ENCODE data around the gene SAMD3.
"Not testable (repeated sequence)": the region's sequence is repeated elsewhere in the genome, so short reads cannot be mapped to it uniquely, and the experiment has no call there.

The SAMD3 gene

DNA sequence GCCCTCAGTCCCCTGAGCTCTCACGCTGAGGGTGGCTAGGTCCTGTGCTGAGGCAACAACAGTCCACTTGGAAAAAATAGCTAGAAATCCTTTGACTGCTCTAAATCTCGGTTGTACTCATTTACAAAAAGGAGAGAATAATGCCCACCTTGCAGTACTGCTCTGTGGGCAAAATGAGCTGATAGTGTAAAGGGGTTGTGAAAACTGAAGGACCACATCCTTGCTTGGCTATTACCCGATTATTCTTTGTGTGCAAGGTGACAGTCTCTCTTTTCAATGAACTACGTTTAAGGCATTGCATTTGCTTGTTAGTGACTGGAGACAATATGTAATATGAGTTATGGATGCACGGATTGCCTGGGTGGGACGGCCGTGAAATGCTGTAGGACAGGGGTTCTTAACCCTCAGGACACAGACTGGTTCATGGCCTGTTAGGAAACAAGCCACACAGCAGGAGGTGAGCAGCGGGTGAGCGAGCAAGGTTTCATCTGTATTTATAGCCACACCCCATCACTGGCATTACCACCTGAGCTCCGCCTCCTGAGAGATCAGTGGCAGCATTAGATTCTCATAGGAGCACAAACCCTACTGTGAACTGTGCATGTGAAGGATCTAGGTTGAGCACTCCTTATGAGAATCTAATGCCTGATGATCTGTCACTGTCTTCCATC, 14.6 kb downstream of the SAMD3 start:
- no peak for DNase-seq (ENCODE audit: low read depth)

DNA sequence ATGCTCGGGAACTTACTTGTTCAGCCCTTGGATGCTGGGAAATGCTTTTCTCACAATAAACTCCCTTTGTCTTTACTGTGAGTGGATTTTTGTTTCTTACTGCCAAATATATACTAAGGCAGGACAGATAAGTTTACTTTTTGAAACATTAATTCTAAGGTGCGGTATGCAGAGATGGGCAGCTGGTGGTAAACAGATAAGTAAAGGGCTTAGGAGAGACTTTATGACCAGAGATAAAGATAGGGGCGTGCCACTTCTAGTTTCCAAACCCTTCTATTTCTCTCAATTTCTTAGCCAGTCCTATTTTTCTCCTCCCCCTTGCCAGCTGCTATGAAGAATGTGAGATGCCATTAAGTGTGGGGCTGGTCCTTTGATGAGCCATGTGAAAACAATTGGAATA, 16.3 kb downstream of the SAMD3 start:
- DNase-seq (ENCODE audit: low read depth), result no peak

DNA sequence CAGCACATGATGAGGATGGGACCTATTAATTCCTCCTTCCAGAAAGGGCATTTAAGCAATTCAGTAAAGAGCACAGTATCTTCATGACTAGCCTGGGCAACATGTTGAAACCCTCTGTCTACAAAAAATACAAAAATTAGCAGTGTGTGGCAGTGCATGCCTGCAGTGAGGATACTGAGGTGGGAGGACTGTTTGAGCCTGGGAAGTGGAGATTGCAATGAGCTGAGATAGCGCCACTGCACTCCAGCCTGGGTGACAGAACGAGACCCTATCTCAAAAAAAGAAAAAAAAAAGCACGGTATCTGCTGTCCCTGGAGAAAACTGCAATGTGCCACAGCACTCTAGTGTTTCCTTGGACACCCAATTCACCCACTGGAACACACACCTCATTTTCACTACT, 18.4 kb downstream of the SAMD3 start:
- no peak for DNase-seq (ENCODE audit: low read depth)

DNA sequence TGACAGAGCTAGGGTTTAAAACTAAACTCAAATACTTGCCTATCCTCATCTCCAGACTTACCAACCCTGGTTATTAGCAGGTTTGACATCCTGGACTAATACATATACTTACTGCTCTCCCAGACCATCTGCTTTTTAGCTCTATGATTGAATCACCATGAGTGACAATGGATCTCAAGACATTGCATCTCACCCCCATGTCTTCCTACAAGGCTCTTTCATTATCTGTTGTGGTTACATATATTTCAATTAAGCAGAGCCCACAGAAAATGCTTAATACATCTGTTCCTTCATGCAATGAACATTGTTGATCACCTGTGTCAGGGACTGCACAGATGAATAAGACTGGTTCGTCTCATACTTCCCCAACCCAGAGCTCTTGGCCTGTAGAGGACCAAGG, 19.4 kb downstream of the SAMD3 start:
- DNase-seq (ENCODE audit: low read depth), result no peak

DNA sequence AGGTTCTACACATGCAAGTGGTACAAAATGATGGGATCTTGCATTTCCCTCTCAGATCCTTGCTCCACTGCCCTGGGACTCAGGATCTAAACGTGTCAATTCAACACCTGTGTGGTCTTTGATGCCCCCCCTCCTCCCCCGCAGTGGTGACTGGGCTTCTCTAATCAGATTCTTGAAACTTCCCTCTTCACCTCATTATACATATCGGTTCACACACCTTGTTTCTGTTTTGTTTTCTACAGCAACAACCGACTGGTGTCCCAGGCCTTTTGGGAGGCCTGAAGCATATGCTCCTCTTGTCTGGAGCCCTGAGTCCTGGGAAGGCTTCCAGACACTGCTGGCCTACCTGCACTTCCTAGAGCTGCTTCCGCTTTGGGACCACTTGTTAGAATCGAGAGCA, 20.0 kb downstream of the SAMD3 start:
- DNase-seq (ENCODE audit: low read depth), result no peak

DNA sequence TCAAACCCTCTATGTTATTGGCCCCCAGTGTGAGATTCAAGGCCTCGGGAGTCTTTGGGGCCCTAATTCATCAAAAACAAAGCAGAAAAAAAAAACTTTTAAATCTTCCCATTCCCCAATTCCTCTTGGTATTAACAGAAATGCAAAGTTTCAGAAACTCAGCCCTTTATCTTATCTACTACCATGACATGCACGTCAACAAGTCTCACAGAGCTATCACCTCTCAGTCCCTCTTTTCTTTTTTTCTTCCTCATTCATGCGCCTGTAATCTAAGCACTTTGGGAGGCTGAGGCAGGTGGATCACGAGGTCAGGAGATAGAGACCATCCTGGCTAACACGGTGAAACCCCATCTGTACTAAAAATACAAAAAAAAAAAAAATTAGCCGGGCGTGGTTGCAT, 22.7 kb downstream of the SAMD3 start:
- DNase-seq (ENCODE audit: low read depth), result no peak

DNA sequence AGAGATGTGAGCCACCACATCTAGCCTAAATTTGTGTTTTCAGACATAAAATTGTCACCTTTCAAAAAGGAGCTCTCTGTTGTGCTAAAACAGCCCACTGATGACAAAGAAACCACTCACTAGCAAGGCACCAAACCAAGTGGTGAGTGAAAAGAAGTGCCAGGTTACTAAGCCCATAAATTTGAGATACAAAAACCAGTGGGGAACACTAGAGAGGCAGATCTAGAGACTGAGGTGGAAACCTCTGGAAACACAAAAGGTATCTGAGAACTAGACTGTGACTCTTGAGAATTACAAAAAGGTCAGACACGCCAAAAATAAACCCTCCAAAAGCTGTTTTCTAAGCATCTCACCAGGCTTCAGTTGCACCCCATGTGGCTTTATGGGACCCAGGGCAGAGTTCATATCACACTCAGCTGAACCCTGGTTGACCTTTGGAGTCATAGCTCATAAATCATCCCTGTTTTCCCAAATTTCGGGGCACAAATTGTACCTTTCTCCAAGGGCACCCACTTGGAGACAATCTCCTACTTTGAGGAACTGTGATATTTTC, 24.2 kb downstream of the SAMD3 start:
- no peak for DNase-seq (ENCODE audit: low read depth)

DNA sequence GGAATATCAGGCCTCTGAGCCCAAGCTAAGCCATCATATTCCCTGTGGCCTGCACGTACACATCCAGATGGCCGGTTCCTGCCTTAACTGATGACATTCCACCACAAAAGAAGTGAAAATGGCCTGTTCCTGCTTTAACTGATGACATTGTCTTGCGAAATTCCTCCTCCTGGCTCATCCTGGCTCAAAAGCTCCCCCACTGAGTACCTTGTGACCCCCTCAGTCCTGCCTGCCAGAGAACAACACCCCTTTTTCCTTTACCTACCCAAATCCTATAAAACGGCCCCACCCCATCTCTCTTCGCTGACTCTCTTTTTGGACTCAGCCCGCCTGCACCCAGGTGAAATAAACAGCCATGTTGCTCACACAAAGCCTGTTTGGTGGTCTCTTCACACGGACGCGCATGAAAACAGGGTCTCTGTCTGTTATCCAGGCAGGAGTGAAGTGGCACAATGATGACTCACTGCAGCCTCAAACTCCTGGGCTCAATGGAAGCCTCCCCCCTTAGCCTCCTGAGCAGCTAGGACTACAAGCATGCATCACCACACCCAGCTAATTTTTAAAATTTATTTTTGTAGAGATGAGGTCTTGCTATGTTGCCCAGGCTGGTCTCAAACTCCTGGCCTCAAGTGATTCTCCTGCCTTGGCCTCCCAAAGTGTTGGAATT, 24.8 kb downstream of the SAMD3 start:
- not testable (repeated sequence) for DNase-seq (ENCODE audit: low read depth)

DNA sequence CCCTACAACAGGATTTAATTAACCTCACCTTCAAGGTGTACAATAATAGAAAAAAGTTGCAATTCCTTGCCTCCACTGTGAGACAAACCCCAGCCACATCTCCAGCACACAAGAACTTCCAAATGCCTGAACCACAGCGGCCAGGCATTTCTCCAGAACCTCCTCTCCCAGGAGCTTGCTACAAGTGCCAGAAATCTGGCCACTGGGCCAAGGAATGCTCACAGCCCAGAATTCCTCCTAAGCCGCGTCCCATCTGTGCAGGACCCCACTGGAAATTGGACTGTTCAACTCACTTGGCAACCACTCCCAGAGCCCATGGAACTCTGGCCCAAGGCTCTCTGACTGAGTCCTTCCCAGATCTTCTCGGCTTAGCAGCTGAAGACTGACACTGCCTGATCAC, 28.3 kb downstream of the SAMD3 start:
- not testable (repeated sequence) for DNase-seq (ENCODE audit: low read depth)

DNA sequence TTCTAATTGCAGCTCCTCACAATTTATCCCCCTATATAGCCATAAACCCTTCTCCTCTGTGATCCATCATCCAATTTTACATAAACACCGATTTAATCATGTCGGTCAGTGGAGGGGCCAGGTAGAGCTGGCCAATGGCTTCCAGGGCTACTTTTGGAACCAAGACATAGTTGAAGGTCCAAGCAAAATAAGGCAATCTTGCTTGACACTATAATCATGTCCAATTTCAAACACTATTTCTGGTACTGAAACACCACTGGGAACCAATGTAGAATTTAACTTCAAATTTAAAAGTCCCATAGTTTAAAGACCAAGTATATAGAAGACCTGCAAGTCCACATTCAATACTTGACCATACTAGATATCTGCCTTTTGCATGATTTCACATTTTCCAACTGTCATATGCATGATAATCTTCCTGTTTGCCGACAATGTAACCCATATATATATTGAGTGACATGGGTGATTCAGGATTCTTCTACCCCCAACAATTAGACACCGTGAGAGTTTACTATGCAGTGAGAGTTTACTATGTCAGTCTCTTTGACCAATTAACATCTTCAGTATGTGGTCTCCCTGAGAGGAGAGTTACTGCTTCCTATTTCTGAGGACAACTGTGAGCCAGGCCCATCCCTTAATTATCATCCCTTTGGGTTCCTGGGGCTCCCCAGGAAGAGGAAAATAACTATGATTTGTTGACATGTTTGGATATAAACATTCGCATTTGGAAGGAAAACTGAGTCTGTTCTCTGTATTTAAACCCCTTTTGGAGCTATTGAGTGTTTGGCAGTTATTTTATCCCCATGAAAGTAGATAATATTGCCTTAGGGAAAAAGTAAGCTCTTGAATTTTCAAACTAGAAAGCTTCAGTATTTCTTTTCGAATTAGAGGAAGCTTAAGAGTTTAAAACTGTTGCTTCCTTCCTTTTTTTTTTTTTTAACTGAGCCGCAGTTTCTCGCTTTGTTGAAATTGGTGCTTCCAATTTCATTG, 31.8 kb downstream of the SAMD3 start:
- no peak for DNase-seq (ENCODE audit: low read depth)

DNA sequence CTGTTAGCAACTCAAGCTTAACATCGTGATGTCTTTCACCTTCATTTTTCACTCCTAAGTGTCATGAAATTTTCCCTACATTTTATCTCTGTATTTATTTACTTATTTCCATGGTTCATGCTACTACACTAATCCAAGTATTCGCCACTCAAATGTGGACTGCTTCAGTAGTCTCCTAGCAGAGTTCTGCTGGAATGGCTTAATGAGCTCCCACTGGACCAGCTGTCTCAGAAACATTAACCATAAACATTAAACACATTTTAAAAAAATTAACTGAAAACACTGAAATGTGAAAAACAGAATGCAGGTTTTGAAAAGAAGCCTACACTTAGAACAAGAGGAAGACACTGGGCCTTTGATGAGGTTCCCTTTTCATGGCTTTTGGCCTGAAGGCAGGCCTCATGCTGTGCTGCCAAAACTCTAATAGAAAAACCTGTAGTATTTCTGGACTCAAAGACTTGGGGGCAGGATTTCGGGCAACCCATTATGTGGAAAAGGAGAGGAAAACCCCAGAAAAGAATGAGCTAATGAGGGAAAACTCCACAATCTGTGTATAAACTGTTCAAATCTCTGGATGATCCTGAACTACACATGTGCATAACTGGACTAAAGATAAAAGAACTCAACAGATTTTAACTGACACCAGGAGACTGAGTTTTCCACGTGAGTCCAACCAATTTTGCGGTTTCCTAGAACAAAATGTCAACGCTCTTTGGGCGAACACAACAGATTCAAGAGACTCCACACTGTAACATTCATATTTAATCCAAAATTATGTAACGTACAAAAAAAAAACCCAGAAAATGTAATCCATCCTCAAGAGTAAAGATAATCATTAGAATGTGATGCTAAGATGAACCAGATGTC, 33.0 kb downstream of the SAMD3 start:
- DNase-seq (ENCODE audit: low read depth), result no peak

DNA sequence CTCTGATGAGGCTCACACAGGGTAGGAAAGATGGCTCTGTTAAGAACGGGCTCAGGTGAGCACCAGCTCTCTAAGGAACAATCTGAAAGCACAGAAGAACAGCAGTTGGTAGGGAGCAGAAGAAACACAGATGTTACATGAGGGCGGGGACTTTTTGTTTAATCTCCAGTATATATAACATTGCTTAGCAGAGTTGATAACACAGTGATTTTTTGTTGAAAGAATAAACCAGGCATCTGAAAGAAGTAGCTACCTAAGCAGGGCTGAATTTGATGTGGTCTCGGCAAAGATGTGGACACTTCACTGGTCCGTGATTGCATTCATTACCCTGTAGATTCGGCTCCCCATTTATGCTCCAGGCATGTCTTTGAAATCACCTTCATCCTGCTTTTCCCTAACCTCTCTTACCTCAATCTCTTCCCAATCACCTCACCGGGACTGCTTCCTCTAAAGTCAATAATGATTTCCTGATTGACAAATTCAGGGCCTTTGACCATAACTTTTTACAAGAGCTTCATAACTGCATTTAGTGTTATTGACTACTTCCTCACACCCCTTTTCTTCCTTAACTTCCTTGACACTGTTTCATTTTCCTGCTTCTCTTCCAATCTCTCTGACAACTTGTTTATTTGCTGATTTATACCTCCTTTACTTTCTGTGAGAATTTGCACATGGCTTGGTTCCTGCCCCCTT, 34.4 kb downstream of the SAMD3 start:
- no peak for DNase-seq (ENCODE audit: low read depth)

DNA sequence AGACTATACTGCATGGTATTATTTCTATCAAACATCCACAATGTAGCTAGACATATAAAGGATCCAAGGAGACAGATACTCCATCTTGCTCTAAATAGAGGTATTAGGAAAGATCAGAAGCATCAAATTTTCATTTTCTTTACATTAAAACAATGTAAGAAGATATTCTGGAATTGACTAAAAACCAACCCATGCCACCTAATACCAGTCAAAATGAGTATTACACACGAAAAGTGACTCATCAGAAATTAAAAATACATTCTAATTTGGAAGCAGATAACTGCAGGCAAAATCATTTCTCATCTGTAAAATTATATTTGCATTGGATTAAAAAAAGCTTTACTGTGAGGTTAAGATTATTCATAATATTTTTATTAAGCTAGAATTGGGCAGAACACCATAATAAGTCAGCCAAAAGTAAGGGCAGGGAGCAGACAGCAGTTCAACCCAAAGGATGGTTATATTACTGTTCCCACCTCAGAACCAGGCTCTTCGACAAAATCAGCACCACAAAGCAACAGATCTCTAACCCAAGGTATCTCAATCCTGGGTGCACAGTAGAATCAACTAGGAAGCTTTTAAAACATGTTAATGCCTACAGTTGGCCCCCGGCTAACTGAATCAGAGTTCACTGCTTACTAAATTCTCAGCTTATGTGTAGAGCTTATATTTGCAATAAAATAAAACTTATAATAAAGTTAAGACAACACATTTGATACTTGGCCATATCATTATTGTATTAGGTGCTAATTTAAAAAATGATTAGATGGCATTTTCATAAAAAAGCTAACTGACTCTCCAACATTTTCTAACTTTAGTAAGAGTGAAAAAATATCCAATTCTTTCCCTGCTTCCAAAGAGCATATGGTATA, 35.2 kb downstream of the SAMD3 start:
- no peak for DNase-seq (ENCODE audit: low read depth)

DNA sequence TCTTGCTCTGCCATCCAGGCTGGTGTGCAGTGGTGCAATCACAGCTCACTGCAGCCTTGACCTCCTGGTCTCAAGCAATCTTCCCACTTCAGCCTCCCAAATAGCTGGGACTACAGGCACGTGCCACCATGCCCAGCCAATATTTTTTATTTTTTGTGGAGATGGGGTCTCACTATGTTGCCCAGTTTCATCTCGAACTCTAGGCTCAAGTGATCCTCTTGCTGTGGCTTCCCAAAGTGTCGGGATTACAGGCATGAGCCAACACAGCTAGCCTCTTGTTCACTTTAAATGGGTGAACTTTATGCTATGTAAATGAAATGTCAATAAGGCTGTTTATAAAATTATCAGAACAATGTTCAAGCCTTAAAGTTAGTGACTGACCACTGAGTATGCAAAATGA, 37.1 kb downstream of the SAMD3 start:
- no peak for DNase-seq (ENCODE audit: low read depth)

DNA sequence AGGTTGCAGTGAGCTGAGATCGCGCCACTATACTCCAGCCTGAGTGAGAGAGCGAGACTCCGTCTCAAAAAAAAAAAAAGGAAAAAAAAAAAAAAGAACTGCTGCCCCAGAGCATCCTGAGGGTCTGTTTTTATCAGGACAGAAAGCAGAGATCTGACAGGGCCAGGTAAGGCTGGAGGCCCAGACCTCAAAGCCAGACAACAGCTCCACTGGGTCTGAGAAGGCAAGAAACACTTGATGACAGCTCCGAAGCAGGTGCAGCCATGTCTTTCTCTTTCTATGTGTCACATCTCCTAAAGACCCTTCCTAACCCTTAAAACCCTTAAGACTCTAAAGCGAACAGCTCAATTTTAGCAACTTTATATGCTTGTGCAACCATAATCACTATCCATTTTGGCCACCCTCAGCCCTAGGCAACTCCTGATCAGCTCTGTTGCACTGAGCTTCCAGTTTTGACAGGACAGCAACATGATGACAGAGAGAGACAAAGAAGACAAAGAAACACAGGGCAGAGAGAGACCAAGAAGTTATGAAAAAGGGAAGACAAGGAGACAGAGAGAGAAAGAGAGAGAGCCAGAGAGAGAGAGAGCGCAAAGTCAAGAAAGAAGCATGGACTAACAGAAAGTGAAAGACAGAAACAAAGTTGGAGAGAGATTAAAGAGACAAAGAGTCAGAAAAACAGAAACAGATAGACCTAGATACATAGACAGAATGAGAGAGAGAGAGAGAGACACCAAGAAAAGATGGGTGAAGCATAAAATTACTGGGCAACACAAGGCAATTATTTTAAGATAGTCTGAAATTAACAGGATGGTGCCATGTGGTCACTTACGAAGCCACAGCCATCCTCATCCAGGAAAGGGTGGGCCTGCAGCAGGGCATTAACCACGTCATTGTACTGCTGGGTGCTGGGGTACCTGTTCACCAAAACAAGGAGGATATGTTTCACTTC, 39.2 kb downstream of the SAMD3 start:
- DNase-seq (ENCODE audit: low read depth), result no peak

DNA sequence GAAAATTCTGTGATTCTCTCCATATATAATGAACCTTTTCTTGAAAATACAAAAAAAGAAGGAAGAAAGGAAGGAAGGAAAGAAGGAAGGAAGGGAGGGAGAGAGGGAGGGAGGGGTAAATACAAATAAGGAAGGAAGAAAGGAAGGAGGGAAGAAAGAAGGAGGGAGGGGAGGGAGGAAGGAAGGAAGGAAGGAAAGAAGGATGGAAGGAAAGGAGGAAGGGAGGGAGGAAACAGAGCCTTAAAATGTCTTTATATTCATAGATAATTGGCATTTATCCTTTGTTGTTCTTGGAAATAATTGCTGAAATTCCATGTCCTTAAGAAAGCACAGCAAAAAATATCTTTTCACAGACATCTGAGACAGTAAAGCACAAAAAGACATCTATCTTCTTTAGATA, 40.3 kb downstream of the SAMD3 start:
- DNase-seq (ENCODE audit: low read depth), result no peak

DNA sequence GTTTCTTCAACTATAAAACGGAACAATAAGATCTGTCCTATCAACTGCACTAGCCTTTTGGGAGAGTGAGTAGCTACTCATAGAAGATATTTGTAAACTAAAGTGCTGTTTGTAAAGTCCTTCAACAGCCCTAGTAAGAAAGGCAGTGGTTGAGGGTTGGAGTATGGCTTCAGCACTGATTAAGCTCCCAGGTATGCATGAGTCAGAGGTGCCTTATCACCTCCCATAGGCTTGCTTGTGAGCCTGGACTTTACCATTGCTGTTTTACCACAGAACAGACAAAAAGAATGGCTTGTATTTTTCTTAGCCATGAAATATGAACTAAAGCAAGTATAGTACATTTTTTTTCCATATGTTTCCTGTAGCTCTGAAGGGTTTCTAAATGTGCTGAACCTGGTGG, 44.1 kb downstream of the SAMD3 start:
- no peak for DNase-seq (ENCODE audit: low read depth)

DNA sequence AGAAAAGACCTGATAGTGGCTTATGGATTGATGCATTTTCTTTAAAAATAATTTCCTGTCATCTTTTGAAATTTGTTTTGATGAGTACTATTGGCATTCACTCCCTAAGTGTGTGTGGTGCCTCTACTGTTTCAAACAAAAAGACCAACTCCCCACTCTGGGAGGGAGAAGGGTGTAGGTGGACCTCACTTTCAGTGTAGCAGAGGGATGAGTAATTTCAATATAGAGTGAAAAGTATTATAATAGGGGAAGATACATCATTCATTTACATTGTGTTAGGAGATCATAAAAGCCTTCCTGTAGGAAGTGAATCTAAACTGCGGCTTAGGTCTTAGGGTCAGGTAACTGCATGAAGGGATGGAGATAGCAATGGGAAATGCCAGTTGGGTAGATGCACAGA, 46.4 kb downstream of the SAMD3 start:
- DNase-seq (ENCODE audit: low read depth), result no peak
